RWPE2 (cell line): Measurements from ENCODE around the gene UBR7.
A peak's percentile ranks its signal among the peaks of the same experiment; 100 is the strongest.
"Not testable (repeated sequence)": the region's sequence is repeated elsewhere in the genome, so short reads cannot be mapped to it uniquely, and the experiment has no call there.

Experiments used
- ATAC-seq: fragments of 200-7000 bp; cut with Tn5 transposase; 3 replicates; pipeline ENCODE4 v1.9.1; 2021; ENCODE audit warnings: low read depth
- DNase-seq: peaks from one replicate; pipeline ENCODE4 v3.0.0-alpha.2; 2020; ENCODE audit warnings: low spot score
- H3K27ac ChIP-seq: fragments of 450-650 bp; 2 replicates; pipeline ENCODE4 v1.5.1; 2017; ENCODE audit warnings: mild to moderate bottlenecking; ENCODE audit not compliant: poor library complexity, severe bottlenecking
- H3K27me3 ChIP-seq: fragments of 250-450 bp; sonication (Bioruptor Pico); 2 replicates; pipeline ENCODE4 v1.5.1; 2021; ENCODE audit warnings: mild to moderate bottlenecking, moderate library complexity; ENCODE audit not compliant: insufficient read depth, poor library complexity, severe bottlenecking
- H3K36me3 ChIP-seq: fragments of 250-450 bp; sonication (Bioruptor Pico); 2 replicates; pipeline ENCODE4 v1.5.1; 2020; ENCODE audit warnings: low read depth, mild to moderate bottlenecking, moderate library complexity
- H3K4me1 ChIP-seq: fragments of 250-450 bp; sonication (Bioruptor Pico); 2 replicates; pipeline ENCODE4 v1.5.1; 2021; ENCODE audit warnings: mild to moderate bottlenecking, moderate library complexity; ENCODE audit not compliant: insufficient read depth, poor library complexity, severe bottlenecking
- H3K4me3 ChIP-seq: fragments of 250-450 bp; sonication (Bioruptor Pico); 2 replicates; pipeline ENCODE4 v1.5.1; 2021; ENCODE audit warnings: mild to moderate bottlenecking, moderate library complexity; ENCODE audit not compliant: severe bottlenecking
- H3K9me3 ChIP-seq: fragments of 250-450 bp; sonication (Bioruptor Pico); 2 replicates; pipeline ENCODE4 v1.5.1; 2021; ENCODE audit warnings: mild to moderate bottlenecking, moderate library complexity; ENCODE audit not compliant: severe bottlenecking
- CTCF ChIP-seq: fragments of 450-650 bp; IDR thresholded peaks from one replicate; pipeline ENCODE4 v1.5.1; 2017; ENCODE audit warnings: mild to moderate bottlenecking, moderate library complexity; ENCODE audit not compliant: poor library complexity, severe bottlenecking

The UBR7 gene

GRCh38 chr14:93231129-93231979 is 24.3 kb downstream of the UBR7 start:
- Histone ChIP-seq H3K4me1 (no peaks in the 10 kb centered on the region), H3K4me3 (peak overlapping the region; percentile 27), H3K9me3 (no peaks in the 10 kb centered on the region), H3K27me3 (no peaks in the 10 kb centered on the region), H3K36me3 (peaks cover 21% of the 10 kb centered on the region), H3K27ac (no peak overlapping the region)
- no peak for DNase-seq
- ATAC-seq: peak; percentile 60
- no peak for TF ChIP-seq CTCF

DNA sequence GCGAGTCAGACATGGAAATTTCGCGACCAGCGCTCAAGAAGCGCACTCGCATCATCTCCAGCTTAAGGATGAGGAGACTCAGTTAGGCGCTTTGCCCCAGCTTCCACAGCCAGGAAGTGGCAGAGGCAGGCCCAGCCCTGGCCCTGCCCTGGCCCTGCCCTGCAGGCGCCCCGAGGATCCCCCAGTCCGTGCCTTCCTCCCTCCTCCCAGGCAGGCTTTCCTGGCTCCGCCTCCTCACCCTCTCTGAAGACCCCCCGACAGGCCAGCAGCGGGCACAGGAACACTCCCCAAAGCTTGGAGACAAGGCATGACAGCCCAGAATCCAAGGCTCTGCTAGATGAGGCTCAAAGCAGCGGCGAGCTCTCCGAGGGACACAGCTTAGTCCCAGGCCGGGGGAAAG is 25.1 kb downstream of the UBR7 start:
- Histone ChIP-seq H3K27ac (no peak overlapping the region), H3K4me3 (no peak overlapping the region), H3K4me1 (no peaks in the 10 kb centered on the region), H3K36me3 (peaks cover 17% of the 10 kb centered on the region), H3K27me3 (no peaks in the 10 kb centered on the region), H3K9me3 (no peaks in the 10 kb centered on the region)
- DNase-seq: no peak
- no peak for TF ChIP-seq CTCF
- ATAC-seq: no peak

- not testable (repeated sequence) for DNase-seq, H3K27ac ChIP-seq, H3K9me3 ChIP-seq, H3K4me1 ChIP-seq, H3K27me3 ChIP-seq, H3K36me3 ChIP-seq, H3K4me3 ChIP-seq, ATAC-seq
These were observed 26.0 kb downstream of the UBR7 start for GRCh38 chr14:93233078-93233477.

GRCh38 chr14:93234798-93235197 is 27.7 kb downstream of the UBR7 start:
- Histone ChIP-seq H3K4me1 (peaks cover 2% of the 10 kb centered on the region), H3K9me3 (no peaks in the 10 kb centered on the region), H3K27ac (no peak overlapping the region), H3K36me3 (peaks cover 4% of the 10 kb centered on the region; the same call in 1 of the 2 replicates), H3K4me3 (no peak overlapping the region), H3K27me3 (no peaks in the 10 kb centered on the region)
- ATAC-seq: peak; percentile 74
- TF ChIP-seq CTCF: no peak
- peak; percentile 87 for DNase-seq

DNA sequence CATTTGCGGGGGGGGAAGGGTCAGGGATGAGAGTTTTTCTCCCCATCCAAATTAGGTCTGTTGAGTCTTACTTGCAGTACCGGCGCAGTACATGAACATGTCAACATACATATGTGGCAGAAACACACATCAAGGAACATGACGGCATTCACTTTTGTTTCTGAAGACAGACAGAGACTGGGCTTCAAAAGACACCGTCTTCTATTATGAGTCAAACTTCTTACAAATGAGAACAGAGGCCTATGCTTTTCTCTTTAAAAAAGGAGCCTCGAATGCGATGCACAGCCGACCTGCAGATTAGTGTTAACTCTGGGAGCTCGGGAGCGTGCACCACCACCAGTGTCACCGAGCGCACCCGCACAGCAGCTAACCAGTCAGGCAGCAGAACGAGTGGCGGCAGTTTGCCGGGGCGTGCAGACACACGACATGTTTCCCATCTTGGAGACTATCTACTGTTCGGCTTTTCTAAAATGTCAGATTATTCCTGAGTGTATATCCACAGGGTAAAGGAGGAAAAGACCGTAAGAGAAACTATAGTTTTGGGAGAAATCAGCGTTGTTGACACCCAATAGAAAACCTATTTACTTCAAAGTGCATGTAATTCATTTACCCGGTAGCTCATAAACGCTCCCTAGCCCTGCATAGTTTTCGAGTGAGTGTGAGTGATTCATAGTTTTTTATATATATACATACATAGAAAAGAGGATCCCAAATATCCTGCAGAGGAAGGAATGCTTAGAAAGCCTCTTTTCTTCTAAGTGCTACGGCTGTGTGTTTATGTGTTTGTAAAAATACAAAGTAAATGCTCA is 33.0 kb downstream of the UBR7 start:
- TF ChIP-seq CTCF: no peak
- Histone ChIP-seq H3K36me3 (peaks cover 37% of the 10 kb centered on the region), H3K27me3 (no peaks in the 10 kb centered on the region), H3K9me3 (no peaks in the 10 kb centered on the region), H3K4me1 (peaks cover 12% of the 10 kb centered on the region), H3K27ac (peak overlapping the region; percentile 56), H3K4me3 (no peak overlapping the region)
- ATAC-seq (peak; percentile 98), DNase-seq (no peak)
